Measurements from ENCODE around the gene B3GNT9. TPM values are rescaled to one million over a fixed set of nuclear protein-coding genes. Genes with fewer than 3 reads are reported as not detected.

Gene B3GNT9
- total and polyA plus RNA-seq, 12 donors: 2.9 to 52.1 (median 19.6) TPM

- Histone ChIP-seq H3K27ac (no peak overlapping the region), H3K4me1 (replicated peaks in 1 of 2) (peaks cover 11 to 30% of the 10 kb centered on the region in 2 donors), H3K9me3 (replicated peaks in 1 of 3) (no peaks in the 10 kb centered on the region), H3K27me3 (no peaks in the 10 kb centered on the region), H3K4me3 (no peak overlapping the region), H3K36me3 (replicated peaks in 1 of 2) (peaks cover 0 to 47% of the 10 kb centered on the region in 2 donors)
- TF ChIP-seq POLR2A (IDR thresholded peaks at IDR 0.05): no peak
- TF ChIP-seq, protein P1, sequence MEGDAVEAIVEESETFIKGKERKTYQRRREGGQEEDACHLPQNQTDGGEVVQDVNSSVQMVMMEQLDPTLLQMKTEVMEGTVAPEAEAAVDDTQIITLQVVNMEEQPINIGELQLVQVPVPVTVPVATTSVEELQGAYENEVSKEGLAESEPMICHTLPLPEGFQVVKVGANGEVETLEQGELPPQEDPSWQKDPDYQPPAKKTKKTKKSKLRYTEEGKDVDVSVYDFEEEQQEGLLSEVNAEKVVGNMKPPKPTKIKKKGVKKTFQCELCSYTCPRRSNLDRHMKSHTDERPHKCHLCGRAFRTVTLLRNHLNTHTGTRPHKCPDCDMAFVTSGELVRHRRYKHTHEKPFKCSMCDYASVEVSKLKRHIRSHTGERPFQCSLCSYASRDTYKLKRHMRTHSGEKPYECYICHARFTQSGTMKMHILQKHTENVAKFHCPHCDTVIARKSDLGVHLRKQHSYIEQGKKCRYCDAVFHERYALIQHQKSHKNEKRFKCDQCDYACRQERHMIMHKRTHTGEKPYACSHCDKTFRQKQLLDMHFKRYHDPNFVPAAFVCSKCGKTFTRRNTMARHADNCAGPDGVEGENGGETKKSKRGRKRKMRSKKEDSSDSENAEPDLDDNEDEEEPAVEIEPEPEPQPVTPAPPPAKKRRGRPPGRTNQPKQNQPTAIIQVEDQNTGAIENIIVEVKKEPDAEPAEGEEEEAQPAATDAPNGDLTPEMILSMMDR (IDR thresholded peaks at IDR 0.05): no peak
- intact Hi-C loops (cut with DNase I): no loop called here
- 64 to 81% (median 75%) methylated on average over 2 to 5 of the region's 5 CpGs for WGBS, 4 donors
- no peak for DNase-seq
Measured at GRCh38 chr16:67195676-67196075, 44.9 kb upstream of the B3GNT9 start.

DNA sequence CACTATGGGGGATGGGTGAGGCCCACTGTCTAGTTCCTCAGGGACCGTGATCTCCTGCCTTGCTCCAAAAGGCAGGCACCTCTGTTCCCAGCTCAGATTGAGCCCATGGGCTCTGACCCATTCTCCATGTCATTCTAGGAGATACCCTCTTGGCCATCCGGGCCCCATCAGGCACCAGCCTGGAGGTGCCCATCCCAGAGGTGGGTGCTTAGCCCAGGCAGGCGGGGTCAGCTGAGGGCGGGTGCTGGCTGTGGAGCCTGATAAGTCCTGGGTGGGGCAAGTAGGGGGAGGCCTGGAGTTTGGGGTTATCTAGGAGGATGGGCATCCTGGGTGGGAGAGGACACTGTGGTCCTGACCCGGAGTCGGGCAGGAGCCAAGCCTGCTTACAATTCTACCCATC is 43.5 kb upstream of the B3GNT9 start:
- no peak for DNase-seq
- intact Hi-C loops (cut with DNase I): no loop called here
- WGBS, 4 donors: 86 to 100% (median 92%) methylated on average over 1 to 6 of the region's 6 CpGs
- H3K27me3 ChIP-seq: no peaks in the 10 kb centered on the region
- TF ChIP-seq POLR2A (IDR thresholded peaks at IDR 0.05): no peak
- TF ChIP-seq, protein P1 (IDR thresholded peaks at IDR 0.05): no peak
- no peak overlapping the region for H3K4me3 ChIP-seq
- peaks cover 11 to 35% of the 10 kb centered on the region in 2 donors for H3K4me1 ChIP-seq (replicated peaks in 1 of 2)
- H3K27ac ChIP-seq: no peak overlapping the region
- no peaks in the 10 kb centered on the region for H3K9me3 ChIP-seq (replicated peaks in 1 of 3)
- H3K36me3 ChIP-seq (replicated peaks in 1 of 2): peaks cover 0 to 47% of the 10 kb centered on the region in 2 donors

GRCh38 chr16:67193536-67193935 is 42.7 kb upstream of the B3GNT9 start:
- DNase-seq: no peak
- Histone ChIP-seq H3K36me3 (replicated peaks in 1 of 2) (peaks cover 0 to 47% of the 10 kb centered on the region in 2 donors), H3K4me3 (peak overlapping the region in 1 of 4 donors; percentile 98), H3K27me3 (no peaks in the 10 kb centered on the region), H3K27ac (peak overlapping the region in 1 of 5 donors; percentile 87), H3K4me1 (replicated peaks in 1 of 2) (peaks cover 11 to 29% of the 10 kb centered on the region in 2 donors), H3K9me3 (replicated peaks in 1 of 3) (no peaks in the 10 kb centered on the region)
- intact Hi-C loops (cut with DNase I): no loop called here
- TF ChIP-seq POLR2A (IDR thresholded peaks at IDR 0.05): no peak
- TF ChIP-seq, protein P1 (IDR thresholded peaks at IDR 0.05): no peak

- H3K36me3 ChIP-seq (replicated peaks in 1 of 2): peaks cover 0 to 45% of the 10 kb centered on the region in 2 donors
- WGBS, 4 donors: 16 to 57% (median 25%) methylated on average over 1 to 17 of the region's 17 CpGs
- intact Hi-C loops (cut with DNase I): no loop called here
- H3K9me3 ChIP-seq (replicated peaks in 1 of 3): no peaks in the 10 kb centered on the region
- TF ChIP-seq, protein P1 (IDR thresholded peaks at IDR 0.05): no peak
- no peak for TF ChIP-seq POLR2A (IDR thresholded peaks at IDR 0.05)
- H3K4me3 ChIP-seq: peak overlapping the region; percentile 31 to 98 (median 89)
- H3K27me3 ChIP-seq: no peaks in the 10 kb centered on the region
- no peak for DNase-seq
- H3K27ac ChIP-seq: peak overlapping the region in 3 of 5 donors; percentile 60 to 87 (median 75)
- peaks cover 11 to 29% of the 10 kb centered on the region in 2 donors for H3K4me1 ChIP-seq (replicated peaks in 1 of 2)
Measured at GRCh38 chr16:67192781-67193361, 42.1 kb upstream of the B3GNT9 start.
